Neural cell (in vitro differentiated cells): Measurements from ENCODE around the gene MIF. TPM values are rescaled to one million over a fixed set of nuclear protein-coding genes. Genes with fewer than 3 reads are reported as not detected.

Source experiments
- H2AFZ ChIP-seq: fragments of 200-600, 300-800 bp; sonication (generic), shearing (Covaris generic); 2 replicates; pipeline ENCODE4 v1.6.0; 2014; ENCODE audit warnings: low read depth, mild to moderate bottlenecking, antibody characterized with exemption, low read length, moderate library complexity
- H3F3A ChIP-seq: fragments of 200-600 bp; shearing (Covaris generic); 2 replicates; pipeline ENCODE4 v1.6.1; 2016; ENCODE audit warnings: mild to moderate bottlenecking, moderate library complexity, mixed read lengths, antibody characterized with exemption, low read length; ENCODE audit not compliant: insufficient read depth, poor library complexity, severe bottlenecking
- H3K27ac ChIP-seq: fragments of 200-600, 300-800 bp; sonication (generic), shearing (Covaris generic); 2 replicates; pipeline ENCODE4 v1.5.1; 2014; ENCODE audit warnings: mild to moderate bottlenecking, low read length, moderate library complexity
- H3K27me3 ChIP-seq: fragments of 300-800, 200-600 bp; sonication (generic), shearing (Covaris generic); 2 replicates; pipeline ENCODE4 v1.6.0; 2014; ENCODE audit warnings: mild to moderate bottlenecking, low read depth, low read length, moderate library complexity; ENCODE audit not compliant: insufficient read depth
- H3K36me3 ChIP-seq: fragments of 300-800, 200-600 bp; sonication (generic), shearing (Covaris generic); 2 replicates; pipeline ENCODE4 v1.5.1; 2014; ENCODE audit warnings: mild to moderate bottlenecking, antibody characterized with exemption, low read length, moderate library complexity; ENCODE audit not compliant: insufficient read depth
- H3K4me2 ChIP-seq: fragments of 300-800, 200-600 bp; sonication (generic), shearing (Covaris generic); 2 replicates; pipeline ENCODE4 v1.6.0; 2014; ENCODE audit warnings: mild to moderate bottlenecking, low read length
- H3K4me3 ChIP-seq: fragments of 300-800, 200-600 bp; sonication (generic), shearing (Covaris generic); 2 replicates; pipeline ENCODE4 v1.5.1; 2014; ENCODE audit warnings: mild to moderate bottlenecking, low read length, moderate library complexity
- H3K79me2 ChIP-seq: fragments of 200-600 bp; shearing (Covaris generic); replicated peaks from 2 replicates; pipeline ENCODE4 v1.6.0; 2014; ENCODE audit warnings: mild to moderate bottlenecking, low read length, moderate library complexity; ENCODE audit not compliant: insufficient read depth
- H3K9ac ChIP-seq: fragments of 300-800, 200-600 bp; sonication (generic), shearing (Covaris generic); 2 replicates; pipeline ENCODE4 v1.6.1; 2016; ENCODE audit warnings: mild to moderate bottlenecking, low read length, mixed read lengths
- H3K9me2 ChIP-seq: fragments of 200-600 bp; shearing (Covaris generic); 2 replicates; pipeline ENCODE4 v1.6.1; 2016; ENCODE audit warnings: mild to moderate bottlenecking, low read length, mixed read lengths; ENCODE audit not compliant: insufficient read depth
- H3K9me3 ChIP-seq: fragments of 200-600, 300-800 bp; sonication (generic), shearing (Covaris generic); 2 replicates; pipeline ENCODE4 v1.6.1; 2016; ENCODE audit warnings: mild to moderate bottlenecking, mixed run types, low read length, moderate library complexity, mixed read lengths
- H4K20me1 ChIP-seq: fragments of 200-600 bp; shearing (Covaris generic); 2 replicates; pipeline ENCODE4 v1.6.1; 2016; ENCODE audit warnings: mild to moderate bottlenecking, mixed run types; ENCODE audit not compliant: insufficient read depth
- CTCF ChIP-seq: fragments of 450-650 bp; IDR thresholded peaks from 2 replicates; pipeline ENCODE4 v1.5.1; 2014; ENCODE audit warnings: antibody characterized with exemption, mild to moderate bottlenecking, moderate library complexity; ENCODE audit not compliant: poor library complexity, severe bottlenecking
- EP300 ChIP-seq: fragments of 450-650 bp; conservative IDR thresholded peaks from 2 replicates; pipeline ENCODE4 v1.6.1; 2014; ENCODE audit warnings: antibody characterized with exemption, mild to moderate bottlenecking, moderate library complexity; ENCODE audit not compliant: poor library complexity, severe bottlenecking
- EZH2 ChIP-seq: fragments of 200-600, 300-800 bp; shearing (Covaris generic), sonication (generic); IDR thresholded peaks from 2 replicates; pipeline ENCODE4 v1.6.1; 2014; ENCODE audit warnings: antibody characterized with exemption, low read length, borderline replicate concordance, mild to moderate bottlenecking; ENCODE audit not compliant: insufficient read depth, poor library complexity, severe bottlenecking
- MXI1 ChIP-seq: fragments of 450-650 bp; conservative IDR thresholded peaks from 2 replicates; pipeline ENCODE4 v1.6.1; 2014; ENCODE audit warnings: antibody characterized with exemption, mild to moderate bottlenecking; ENCODE audit not compliant: poor library complexity, severe bottlenecking
- POLR2AphosphoS5 ChIP-seq: IDR thresholded peaks from 2 replicates; pipeline ENCODE4 v1.6.1; 2012
- RAD21 ChIP-seq: fragments of 450-650 bp; conservative IDR thresholded peaks from 2 replicates; pipeline ENCODE4 v1.6.1; 2014; ENCODE audit warnings: antibody characterized with exemption, mild to moderate bottlenecking, moderate library complexity
- SMC3 ChIP-seq: fragments of 450-650 bp; conservative IDR thresholded peaks from 2 replicates; pipeline ENCODE4 v1.6.1; 2014; ENCODE audit warnings: antibody characterized with exemption, mild to moderate bottlenecking, moderate library complexity; ENCODE audit not compliant: poor library complexity
- TAF1 ChIP-seq: IDR thresholded peaks from 2 replicates; pipeline ENCODE4 v1.6.1; 2012; ENCODE audit warnings: low read depth
- polyA plus RNA-seq: library from polyadenylated mRNA; depleted of rRNA; stranded (reverse); fragments of >200 nt; gene quantifications from 2 replicates; pipeline ENCODE4 v1.2.3, GENCODE V29; 2014
- TF ChIP-seq, protein P1 (sequence below): IDR thresholded peaks from 2 replicates; pipeline ENCODE4 v1.6.1; 2012; ENCODE audit warnings: borderline replicate concordance

Gene MIF
- polyA plus RNA-seq, 1 donor from 2014 or later, result 369 TPM

GRCh38 chr22:23856721-23857605 is 37.2 kb upstream of the MIF start:
- Histone ChIP-seq H3K9me2 (no peaks in the 10 kb centered on the region), H3K79me2 (peaks cover 2% of the 10 kb centered on the region), H3K9me3 (no peaks in the 10 kb centered on the region), H3K27ac (peak overlapping the region; percentile 99), H3K9ac (peak overlapping the region; percentile 97), H4K20me1 (no peaks in the 10 kb centered on the region), H3K4me3 (peak overlapping the region; percentile 83), H3K4me2 (peak overlapping the region; percentile 84), H3K27me3 (no peaks in the 10 kb centered on the region), H2AFZ (peak overlapping the region; percentile 89), H3K36me3 (no peaks in the 10 kb centered on the region), H3F3A (no peaks in the 10 kb centered on the region)
- TF ChIP-seq EZH2 (no peak), TAF1 (no peak), CTCF (peak; percentile 27), SMC3 (no peak)
- TF ChIP-seq, protein P1, sequence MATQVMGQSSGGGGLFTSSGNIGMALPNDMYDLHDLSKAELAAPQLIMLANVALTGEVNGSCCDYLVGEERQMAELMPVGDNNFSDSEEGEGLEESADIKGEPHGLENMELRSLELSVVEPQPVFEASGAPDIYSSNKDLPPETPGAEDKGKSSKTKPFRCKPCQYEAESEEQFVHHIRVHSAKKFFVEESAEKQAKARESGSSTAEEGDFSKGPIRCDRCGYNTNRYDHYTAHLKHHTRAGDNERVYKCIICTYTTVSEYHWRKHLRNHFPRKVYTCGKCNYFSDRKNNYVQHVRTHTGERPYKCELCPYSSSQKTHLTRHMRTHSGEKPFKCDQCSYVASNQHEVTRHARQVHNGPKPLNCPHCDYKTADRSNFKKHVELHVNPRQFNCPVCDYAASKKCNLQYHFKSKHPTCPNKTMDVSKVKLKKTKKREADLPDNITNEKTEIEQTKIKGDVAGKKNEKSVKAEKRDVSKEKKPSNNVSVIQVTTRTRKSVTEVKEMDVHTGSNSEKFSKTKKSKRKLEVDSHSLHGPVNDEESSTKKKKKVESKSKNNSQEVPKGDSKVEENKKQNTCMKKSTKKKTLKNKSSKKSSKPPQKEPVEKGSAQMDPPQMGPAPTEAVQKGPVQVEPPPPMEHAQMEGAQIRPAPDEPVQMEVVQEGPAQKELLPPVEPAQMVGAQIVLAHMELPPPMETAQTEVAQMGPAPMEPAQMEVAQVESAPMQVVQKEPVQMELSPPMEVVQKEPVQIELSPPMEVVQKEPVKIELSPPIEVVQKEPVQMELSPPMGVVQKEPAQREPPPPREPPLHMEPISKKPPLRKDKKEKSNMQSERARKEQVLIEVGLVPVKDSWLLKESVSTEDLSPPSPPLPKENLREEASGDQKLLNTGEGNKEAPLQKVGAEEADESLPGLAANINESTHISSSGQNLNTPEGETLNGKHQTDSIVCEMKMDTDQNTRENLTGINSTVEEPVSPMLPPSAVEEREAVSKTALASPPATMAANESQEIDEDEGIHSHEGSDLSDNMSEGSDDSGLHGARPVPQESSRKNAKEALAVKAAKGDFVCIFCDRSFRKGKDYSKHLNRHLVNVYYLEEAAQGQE, result peak; percentile 19

GRCh38 chr22:23857606-23858483 is 36.3 kb upstream of the MIF start, which contains the start of gene SLC2A11:
Gene SLC2A11, plus strand, starts transcription at chr22:23857875. Its CDS starts 125 bp downstream, at chr22:23858000.
- H3K9ac ChIP-seq, result peak within 1 kb of the TSS; percentile 97
- H4K20me1 ChIP-seq, result no peaks in the 10 kb centered on the region
- H3K9me3 ChIP-seq, result no peaks in the 10 kb centered on the region
- H3K36me3 ChIP-seq, result no peaks in the 10 kb centered on the region
- peak; percentile 62 for TF ChIP-seq CTCF
- peak; percentile 86 for TF ChIP-seq TAF1
- peak; percentile 69 for TF ChIP-seq MXI1
- peak; percentile 97 for TF ChIP-seq POLR2AphosphoS5
- TF ChIP-seq EZH2, result no peak
- TF ChIP-seq, protein P1, result peak; percentile 70
- no peak for TF ChIP-seq SMC3
- peak; percentile 39 for TF ChIP-seq RAD21
- TF ChIP-seq EP300, result peak; percentile 44
- H3K4me3 ChIP-seq, result peak within 1 kb of the TSS; percentile 83
- H3K4me2 ChIP-seq, result peak within 1 kb of the TSS; percentile 84
- no peaks in the 10 kb centered on the region for H3K27me3 ChIP-seq
- no peaks in the 10 kb centered on the region for H3K9me2 ChIP-seq
- H2AFZ ChIP-seq, result peak within 1 kb of the TSS; percentile 89
- no peaks in the 10 kb centered on the region for H3F3A ChIP-seq
- peak within 1 kb of the TSS; percentile 99 for H3K27ac ChIP-seq
- H3K79me2 ChIP-seq, result peaks cover 2% of the 10 kb centered on the region
